ENCODE results near the gene CD109. TPM values are rescaled to one million over a fixed set of nuclear protein-coding genes. Genes with fewer than 3 reads are reported as not detected.

CD109 gene
- total and polyA plus RNA-seq, 10 of the 15 experiments (the other 5 are each of a cell fraction or from before 2014, with no cell fraction given): 0.27 to 4.4 (median 2.1) TPM

- TF ChIP-seq ZBTB40 (IDR thresholded peaks at IDR 0.05; ENCODE audit: borderline replicate concordance) (no peak; the same call in 1 of the 2 replicates), ZNF217 (IDR thresholded peaks at IDR 0.05) (no peak), CBFB (IDR thresholded peaks at IDR 0.05; ENCODE audit: low read depth) (no peak), IKZF1 (conservative IDR thresholded peaks at IDR 0.05) (no peak), RCOR1 (conservative IDR thresholded peaks at IDR 0.05; ENCODE audit: low read depth, low read length) (no peak), NFIC (IDR thresholded peaks at IDR 0.05; ENCODE audit: low read depth, low read length) (no peak), FOXM1 (IDR thresholded peaks at IDR 0.05; ENCODE audit: low read depth, low read length) (no peak), IRF3 (IDR thresholded peaks at IDR 0.05) (no peak), NKRF (conservative IDR thresholded peaks at IDR 0.05) (no peak; the same call in 1 of the 2 replicates), NR2C1 (IDR thresholded peaks at IDR 0.05) (no peak), SMARCA5 (IDR thresholded peaks at IDR 0.05) (no peak), E2F8 (IDR thresholded peaks at IDR 0.05; ENCODE audit: low read depth, partially characterized antibody) (no peak), CHD4 (IDR thresholded peaks at IDR 0.05) (no peak), NFYA (IDR thresholded peaks at IDR 0.05; ENCODE audit: borderline replicate concordance, low read depth, low read length) (no peak), BCL3 (IDR thresholded peaks at IDR 0.05; ENCODE audit: borderline replicate concordance, insufficient read depth, low read depth, low read length, poor library complexity, severe bottlenecking) (no peak)
Observed at GRCh38 chr6:73652637-73653570, 43.1 kb upstream of the CD109 start (continued).
